Epidermal melanocyte (primary cell): ENCODE data around the gene TVP23A.
"Not testable (repeated sequence)": the region's sequence is repeated elsewhere in the genome, so short reads cannot be mapped to it uniquely, and the experiment has no call there.

Experiments
- DNase-seq: peaks from one replicate; pipeline ENCODE4 v3.0.0; 2011; ENCODE audit warnings: low spot score; ENCODE audit not compliant: insufficient read length

Gene TVP23A

DNA sequence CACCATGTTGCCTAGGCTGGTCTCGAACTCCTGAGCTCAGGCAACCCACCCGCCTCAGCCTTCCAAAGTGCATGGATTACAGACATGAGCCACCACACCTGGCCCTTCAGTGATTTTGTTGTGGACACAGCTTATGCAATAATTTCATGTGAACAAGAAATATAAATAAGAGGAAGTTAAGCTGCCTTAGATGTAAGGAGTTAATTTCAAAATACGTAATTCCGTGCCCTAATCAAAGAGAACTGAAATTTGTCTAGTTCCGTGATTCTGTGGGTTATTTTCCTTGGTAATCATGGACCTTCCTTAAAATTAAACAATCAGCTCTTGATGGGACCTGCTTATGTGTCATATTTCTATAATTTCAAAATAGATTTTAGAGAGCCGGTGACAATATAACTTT is 11.9 kb downstream of the TVP23A start:
- no peak for DNase-seq

DNA sequence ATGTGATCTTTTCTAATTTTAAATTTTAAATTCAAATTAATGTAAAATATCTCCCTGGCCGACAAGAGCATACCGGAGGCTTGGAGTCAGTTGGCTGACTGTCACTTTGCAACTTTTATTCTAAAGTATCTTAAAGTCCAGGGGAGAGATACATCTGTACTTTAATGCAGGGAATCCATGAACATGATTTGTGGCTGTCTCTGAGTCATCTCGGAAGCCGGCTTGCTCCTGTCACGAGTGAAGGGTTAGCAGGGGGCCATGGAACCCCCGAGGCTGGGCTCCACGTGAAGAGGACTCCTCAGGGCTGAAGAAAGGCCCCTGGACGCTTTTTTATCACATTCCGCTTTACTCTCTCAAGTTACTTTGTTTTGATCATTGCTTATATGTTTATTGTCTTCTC is 13.3 kb downstream of the TVP23A start:
- DNase-seq = no peak

DNA sequence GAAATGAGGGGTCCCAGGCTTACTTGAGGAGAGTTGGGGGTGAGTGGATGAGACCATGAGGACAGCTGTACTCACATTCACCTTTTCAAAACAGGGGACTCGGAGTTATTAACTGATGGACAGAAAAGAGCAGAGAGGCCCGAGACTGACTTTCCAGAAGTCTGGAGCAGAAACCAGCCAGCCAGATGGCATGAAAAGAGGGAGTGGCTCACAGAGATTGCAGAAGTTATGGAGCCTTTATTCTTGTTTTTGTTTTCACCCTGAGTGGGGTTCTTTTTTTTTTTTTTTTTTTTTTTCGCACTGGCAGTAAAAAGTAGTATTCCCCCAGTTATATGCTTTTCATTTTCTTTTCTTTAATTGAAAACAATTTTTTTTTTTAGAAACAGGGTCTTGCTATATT is 18.9 kb downstream of the TVP23A start:
- no peak for DNase-seq

DNA sequence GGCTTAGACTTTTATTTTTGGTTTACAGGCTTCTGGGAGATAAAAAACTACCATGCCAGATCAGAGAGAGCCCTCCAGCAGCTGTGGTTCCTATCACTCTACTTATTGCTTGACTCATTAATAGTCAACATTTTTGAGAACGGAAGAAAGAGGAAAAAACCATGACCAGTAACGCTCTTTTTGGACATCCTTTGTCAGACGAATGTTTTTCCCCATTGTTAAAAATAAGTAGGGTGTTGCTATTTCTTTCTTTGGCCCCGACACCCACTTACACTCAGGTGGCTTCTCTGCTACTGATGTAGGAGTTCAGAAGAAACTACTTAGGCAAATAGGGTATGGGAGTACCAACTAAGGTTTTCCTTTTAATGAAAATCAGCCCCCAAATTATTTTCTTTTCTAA is 27.5 kb downstream of the TVP23A start:
- DNase-seq = no peak

DNA sequence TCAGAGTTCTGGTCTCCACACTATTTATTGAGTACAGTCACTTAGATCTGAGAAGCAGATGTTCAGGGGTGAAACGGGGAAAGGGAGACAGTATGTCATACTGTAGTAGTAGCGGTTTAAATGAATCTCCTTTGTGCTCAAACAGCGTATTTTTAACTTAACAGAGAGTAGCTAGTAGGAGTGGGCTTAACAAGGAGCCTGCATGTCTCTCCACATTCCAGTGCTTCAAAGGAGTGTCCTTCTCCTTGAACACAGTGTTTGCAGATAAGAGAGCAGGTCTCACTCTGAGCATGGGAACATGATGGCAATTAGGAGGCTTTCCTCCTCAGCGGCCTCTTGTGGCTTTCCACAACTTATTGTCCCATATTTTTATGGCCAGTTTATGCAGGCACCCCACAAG is 30.0 kb downstream of the TVP23A start:
- DNase-seq = not testable (repeated sequence)

DNA sequence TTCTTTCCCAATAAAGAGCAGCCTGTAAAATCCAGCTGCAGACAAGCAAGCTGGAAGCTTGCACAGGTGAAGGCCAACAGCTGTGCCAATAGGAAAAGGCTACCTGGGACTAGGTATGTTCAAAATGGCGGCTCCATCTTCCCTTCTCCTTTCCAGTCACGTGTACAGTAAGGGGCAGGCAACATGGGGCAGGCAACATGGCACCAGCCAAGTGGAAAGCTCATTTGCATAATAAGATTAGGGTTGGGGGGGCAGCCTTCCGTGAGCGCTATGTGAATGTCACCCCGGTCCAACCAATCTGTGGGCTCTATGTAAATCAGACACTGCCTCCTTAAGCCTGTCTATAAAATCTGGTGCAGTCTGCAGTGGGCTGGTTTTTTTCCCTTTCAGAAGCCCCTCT is 31.3 kb downstream of the TVP23A start:
- DNase-seq = no peak

DNA sequence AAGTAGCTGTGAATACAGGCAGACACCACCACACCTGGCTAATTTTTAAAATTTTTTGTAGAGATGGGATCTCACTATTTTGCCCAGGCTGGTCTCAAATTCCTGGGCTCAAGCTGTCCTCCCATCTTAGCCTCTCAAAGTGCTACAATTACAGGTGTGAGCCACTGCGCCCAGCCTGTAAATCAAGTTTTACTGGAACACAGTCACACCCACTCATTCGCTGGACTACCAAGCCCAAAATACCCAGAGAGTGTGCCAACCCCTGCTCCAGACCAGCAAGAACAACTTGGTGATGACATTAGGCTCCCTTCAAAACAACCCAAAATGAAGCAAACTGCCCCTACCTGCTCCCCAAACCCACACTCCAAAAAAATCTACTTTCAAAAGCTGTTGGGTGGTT is 36.0 kb downstream of the TVP23A start:
- no peak for DNase-seq

DNA sequence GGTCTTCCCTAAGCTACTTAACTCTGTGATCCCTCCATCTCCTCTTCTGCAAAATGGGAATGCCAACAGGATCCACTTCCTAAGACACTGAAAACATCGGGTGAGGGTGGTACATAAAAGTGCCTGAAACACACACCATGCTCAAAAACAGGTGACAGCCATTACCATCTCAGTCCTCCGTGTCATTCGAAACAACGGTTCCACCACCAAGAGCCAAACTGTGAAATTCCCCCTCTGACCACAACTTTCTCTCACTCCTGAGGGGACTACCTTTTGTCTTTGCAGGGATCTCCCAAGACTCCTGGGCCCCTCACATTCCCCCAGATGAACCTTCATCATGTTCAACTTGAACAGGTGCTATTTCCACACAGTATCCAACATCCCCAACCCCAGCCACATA is 38.0 kb downstream of the TVP23A start:
- no peak for DNase-seq

DNA sequence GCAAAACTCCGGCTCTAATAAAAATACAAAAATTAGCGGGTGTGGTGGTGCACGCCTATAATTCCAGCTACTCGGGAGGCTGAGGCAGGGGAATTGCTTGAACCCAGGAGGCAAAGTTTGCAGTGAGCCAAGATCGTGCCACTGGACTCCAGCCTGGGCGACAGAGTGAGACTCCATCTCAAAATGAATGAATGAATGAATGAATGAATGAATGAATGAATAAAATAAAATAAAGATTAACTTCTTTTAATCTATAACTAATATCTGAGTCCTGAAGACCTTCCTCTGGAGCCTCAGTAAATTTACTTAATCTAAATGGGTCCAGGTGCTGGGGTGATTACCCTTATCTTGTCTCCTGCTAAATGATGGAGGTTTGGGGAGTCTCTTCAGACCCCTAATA is 38.7 kb downstream of the TVP23A start:
- not testable (repeated sequence) for DNase-seq

DNA sequence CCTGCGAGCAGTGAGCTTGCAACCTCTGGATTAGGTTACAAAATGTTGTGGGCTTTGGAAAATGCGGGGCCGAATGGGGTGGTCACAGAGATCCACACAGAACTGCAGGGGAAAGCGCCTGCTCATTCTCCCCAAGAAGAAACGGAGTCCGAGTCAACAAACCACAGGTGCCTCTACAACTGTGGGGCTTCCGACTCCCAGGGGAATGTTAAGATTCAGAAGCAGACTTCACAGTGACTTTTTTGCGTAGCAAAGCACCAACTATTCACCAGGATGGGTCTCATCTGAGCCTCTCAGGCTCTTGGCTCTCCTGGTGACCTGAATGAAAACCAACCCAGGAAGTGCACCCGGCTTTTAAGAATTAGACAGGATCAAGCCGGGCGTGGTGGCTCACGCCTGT is 41.2 kb downstream of the TVP23A start:
- no peak for DNase-seq

DNA sequence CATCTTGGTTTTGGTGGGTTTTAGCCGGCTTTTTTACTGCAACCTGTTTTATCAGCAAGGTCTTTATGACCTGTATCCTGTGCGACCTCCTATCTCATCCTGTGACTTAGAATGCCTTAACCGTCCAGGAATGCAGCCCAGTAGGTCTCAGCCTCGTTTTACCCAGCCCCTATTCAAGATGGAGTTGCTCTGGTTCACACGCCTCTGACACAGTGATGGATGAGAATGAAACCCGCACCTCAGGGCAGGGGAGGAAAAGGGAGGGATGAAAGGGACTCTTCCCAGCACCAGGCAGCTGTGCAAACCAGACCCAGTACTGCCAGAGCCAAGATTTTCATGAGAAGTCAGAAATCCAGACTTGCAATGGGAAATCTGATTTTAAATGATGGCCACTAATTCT is 41.7 kb downstream of the TVP23A start:
- not testable (repeated sequence) for DNase-seq

DNA sequence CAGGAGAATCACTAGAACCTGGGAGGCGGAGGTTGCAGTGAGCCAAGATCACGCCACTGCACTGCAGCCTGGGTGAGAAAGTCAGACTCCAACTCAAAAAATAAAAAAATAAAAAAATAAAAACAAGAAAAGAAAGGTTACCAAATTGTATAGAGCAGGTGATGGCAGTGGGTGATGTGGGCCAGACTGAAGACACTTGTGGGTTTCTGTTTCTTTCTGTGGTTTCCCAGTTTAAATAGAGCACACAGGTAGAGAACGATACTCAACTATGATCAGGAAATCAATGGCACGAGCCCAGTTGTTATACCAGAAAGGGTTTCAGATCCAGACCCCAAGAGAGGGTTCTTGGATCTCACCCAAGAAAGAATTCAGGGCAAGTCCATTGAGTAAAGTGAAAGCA is 42.3 kb downstream of the TVP23A start:
- DNase-seq = no peak

DNA sequence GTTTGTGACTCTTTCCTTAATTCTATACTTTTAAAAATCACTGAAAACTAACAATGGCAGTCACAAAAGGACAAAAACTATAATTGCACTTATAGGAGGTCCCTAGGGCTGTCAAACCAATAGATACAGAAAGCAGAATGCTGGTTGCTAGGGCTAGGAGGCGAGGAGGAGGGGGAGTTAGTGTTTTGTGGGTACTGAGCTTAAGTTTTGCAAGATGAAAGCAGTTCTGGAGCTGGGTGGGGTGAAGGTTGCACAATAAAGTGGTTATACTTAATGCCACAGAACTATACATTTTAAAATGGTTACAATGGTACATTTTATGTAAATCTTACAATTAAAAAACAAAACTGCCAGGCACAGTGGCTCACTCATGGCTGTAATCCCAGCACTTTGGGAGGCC is 47.7 kb downstream of the TVP23A start:
- DNase-seq = no peak

DNA sequence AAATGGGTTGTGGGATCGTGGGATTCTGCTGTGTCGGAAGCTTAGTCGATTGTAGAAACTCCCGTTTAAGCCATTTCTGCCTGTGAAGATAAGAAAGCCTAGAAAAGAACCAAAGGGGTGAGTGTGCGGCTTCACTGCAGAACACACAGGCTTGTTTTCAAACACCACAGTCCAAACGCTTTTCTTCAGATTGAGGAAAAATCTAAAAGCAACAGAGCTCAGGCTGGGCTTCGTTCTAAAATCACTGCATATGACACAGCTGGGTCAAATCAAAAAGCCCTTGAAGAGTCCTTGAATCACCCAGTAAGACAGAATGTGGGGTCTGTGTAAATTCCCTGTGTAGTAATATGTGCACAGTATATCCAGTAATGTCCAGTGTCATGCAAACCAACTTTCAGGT is 49.2 kb downstream of the TVP23A start:
- DNase-seq = no peak

DNA sequence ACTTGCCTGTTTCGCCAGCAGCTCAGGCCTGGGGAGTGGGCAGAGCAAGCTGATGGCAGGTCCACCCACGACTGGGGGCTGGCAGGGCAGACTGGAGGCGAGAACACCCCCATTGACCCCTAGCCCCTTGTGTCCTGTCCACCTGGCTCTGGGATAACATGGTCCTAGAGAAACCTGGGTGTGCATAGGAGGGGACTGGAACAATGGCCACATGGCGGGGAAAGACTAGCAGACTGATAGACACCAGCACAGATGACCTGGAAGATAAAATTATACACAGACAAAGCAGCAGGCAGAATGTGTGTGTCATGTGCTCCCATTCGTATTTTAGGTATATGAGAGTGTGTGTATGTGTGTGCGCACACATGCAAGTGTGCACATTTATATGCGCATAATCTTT is 51.5 kb downstream of the TVP23A start:
- DNase-seq = no peak

DNA sequence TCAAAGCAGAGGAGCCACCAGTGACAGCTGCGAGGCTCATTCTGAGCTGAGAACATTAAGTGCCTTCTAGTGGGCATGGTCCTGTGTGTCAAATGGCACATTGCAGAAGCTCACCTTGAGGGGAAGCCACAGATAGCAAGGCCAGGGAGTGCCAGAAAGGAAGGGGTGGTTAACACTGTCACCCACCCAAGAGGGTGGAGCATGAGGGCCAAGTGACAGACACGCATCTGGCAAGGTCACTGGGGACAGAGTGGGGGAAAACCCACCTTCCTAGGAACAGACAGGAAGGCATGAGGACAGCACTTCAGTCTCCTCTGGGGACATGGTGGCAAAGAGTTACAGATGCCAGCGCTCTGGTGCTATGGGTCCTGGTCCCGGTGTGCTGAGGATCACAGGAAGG is 52.8 kb downstream of the TVP23A start:
- DNase-seq = no peak

DNA sequence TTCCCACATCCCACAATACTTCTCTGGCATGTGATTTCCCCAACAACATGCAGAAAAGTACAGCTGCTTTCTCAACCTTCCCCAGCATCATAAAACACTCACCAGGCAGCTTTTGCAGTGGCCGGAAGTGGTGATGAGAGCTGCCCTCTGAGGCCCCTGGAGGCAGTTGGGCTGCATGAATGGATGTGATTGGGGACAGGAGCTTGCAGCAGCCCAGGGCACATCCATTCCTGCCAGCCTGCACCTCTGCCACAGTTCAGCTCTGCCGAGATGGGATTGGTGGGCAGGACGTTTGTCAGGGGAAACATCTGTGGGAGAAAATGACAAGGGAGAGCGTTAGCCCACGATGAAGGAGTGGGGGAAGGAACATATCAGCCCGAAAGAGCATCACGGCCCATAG is 55.1 kb downstream of the TVP23A start:
- DNase-seq = no peak

DNA sequence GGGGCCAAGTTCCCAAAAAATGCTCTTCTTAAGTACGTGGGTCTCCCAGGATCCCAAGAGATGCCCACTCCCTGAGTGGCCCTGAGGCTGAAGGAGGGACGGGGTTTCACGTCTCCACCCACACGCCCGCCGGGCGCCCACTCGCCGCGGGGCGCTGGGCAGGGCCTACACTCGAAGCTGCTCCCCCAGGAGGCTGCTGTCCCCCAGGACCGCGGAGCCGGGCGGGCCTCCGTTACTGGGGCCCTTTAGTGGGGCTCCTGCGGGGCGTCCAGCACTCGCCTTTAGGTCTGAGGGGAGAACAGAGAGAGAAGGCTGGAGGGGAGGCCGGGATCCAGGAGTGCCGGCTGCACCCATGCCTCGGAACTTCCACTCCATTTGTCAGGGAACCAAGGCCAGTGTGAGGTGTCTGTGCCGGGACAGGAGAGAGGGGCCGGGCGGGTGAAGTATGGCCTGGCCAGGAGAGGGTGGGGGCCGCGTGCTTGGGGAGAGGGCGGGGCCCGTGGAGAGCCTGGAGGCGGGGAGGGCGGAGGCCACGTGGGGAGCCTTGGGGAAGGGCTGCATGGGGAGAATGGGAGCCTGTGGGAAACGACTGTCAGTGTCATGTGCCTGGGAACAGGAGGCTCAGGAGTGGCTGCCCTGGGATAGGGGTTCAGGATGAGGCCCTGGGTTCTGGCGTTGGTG is 56.1 kb downstream of the TVP23A start:
- DNase-seq = no peak

DNA sequence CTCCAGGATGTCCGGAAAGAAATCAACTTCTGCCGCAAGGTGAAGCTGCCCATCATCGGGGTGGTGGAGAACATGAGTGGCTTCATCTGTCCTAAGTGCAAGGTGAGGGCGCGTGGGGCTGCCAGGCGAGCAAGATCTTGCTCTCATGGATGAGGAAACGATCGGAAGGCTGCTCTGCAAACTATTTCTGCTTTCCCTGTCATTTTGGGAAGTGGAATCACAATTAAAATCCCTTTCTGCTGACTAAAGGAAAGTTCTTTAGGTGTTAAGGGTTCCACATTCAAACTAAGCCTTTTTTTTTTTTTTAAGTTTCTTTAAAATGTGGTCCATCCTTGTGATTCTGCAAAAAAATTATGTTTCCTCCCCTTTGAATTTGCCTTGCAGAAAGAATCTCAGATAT is 57.2 kb downstream of the TVP23A start:
- DNase-seq = no peak

DNA sequence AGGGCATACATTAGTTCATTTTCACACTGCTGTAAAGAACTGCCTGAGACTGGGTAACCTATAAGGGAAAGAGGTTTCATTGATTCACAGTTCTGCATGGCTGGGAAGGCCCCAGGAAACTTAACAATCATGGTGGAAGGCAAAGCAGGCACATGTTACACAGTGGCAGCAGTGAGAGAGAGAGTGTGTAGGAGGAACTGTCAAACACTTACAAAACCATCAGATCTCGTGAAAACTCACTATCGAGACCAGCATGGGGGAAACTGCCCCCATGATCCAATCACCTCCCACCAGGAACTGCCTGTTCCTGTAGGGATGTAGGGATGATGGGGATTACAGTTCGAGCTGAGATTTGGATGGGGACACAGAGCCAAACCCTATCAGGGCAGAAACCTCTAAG is 57.7 kb downstream of the TVP23A start:
- DNase-seq = no peak

DNA sequence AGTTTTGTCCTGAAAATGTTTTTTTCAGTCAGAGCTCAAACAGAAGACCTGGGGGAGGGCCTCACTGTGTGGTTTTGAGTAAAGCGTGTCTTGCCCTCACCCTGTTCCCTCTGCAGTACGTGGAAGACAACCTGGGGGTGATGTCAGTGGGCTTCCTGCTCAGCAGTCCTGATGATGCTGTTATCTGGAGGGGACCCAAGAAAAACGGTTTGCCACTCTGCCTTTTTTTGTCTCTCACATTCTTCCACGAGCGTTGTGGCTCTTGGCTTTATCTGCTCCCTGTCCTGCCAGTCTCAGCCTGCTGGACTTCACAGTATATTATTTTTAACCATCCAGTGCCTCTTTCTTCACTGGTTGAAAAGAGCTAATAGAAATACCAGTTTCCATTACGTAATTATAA is 62.0 kb downstream of the TVP23A start:
- DNase-seq = no peak

DNA sequence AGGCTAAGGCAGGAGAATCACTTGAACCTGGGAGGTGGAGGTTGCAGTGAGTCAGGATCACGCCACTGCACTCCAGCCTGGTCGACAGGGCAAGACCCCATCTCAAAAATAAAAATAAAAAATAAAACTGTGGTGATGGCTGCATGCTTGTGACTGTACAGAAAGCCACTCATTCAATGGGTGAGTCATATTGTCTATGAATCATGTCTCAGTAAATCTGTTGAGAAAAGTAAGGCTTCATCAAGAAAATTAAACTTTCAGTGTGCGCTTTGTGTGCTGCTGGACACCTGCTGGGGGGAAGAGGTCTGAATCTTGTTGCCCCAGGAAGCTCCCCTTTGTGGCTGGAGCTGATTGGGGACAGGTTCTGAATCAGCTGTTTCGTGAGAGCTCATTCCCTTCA is 63.7 kb downstream of the TVP23A start:
- DNase-seq = no peak

DNA sequence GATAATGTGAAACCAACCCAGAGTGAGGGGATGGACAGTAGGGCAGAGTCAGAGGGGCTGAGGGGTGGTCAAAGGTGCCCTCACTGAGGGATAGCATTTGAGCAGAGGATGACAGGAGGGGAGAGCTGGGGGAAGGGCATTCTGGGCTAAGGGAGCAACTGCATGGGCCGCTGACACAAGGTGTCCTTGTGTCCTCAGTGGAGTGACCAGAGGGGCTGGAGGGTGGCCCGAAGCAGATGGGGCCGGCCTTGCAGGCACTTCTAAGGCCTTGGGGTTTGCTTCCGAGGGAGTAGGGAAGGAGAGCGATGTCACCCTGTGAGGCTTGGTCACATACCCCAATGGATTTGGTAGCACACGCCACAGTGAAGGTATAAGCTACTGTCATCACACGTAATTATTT is 64.9 kb downstream of the TVP23A start:
- no peak for DNase-seq
